MM.1S (cell line): ENCODE results near the gene CAPN5.

Experiments used
- CTCF ChIP-seq: fragments of 300-600 bp; sonication (generic); IDR thresholded peaks from 2 replicates; pipeline ENCODE4 v1.5.1; 2016; ENCODE audit warnings: antibody characterized with exemption, low read length, mixed read lengths
- EZH2phosphoT487 ChIP-seq: fragments of 300-600 bp; sonication (generic); IDR thresholded peaks from 2 replicates; pipeline ENCODE4 v1.6.1; 2018; ENCODE audit warnings: antibody characterized with exemption, low read length

GRCh38 chr11:77024745-77025144 lies 42.0 kb upstream of the CAPN5 start:
- no peak for TF ChIP-seq CTCF
- TF ChIP-seq EZH2phosphoT487 = no peak
